ENCODE results near the gene VWCE. TPM values are rescaled to one million over a fixed set of nuclear protein-coding genes. Genes with fewer than 3 reads are reported as not detected.
"Not testable (repeated sequence)": the region's sequence is repeated elsewhere in the genome, so short reads cannot be mapped to it uniquely, and the experiment has no call there.

VWCE gene
- total and polyA plus RNA-seq, 10 of the 15 experiments (the other 5 are each of a cell fraction or from before 2014, with no cell fraction given) = 0.10 to 4.9 (median 2.4) TPM

- FAIRE-seq = peak; percentile 41
- 51% methylated on average over 12 of the region's 12 CpGs for WGBS (ENCODE audit: insufficient coverage, insufficient replicate concordance, low lambda C conversion rate, missing lambda C conversion rate)
These were observed 40.6 kb downstream of the VWCE start for GRCh38 chr11:61254403-61255025.

GRCh38 chr11:61252332-61252731, 42.8 kb downstream of the VWCE start:
- H3K4me2 ChIP-seq (ENCODE audit: control insufficient read depth, insufficient read depth); ATAC-seq; DNase-seq (ENCODE audit: low read depth, low spot score); BruUV-seq (replicated peaks); H3K79me2 ChIP-seq (ENCODE audit: control insufficient read depth, insufficient read depth, low read length); H3K27ac ChIP-seq (ENCODE audit: control insufficient read depth, insufficient read depth); H3K9me3 ChIP-seq (replicated peaks; ENCODE audit: control insufficient read depth, insufficient read depth, low read length); H3K36me3 ChIP-seq (ENCODE audit: control insufficient read depth in 2 of 2, insufficient read depth in 2 of 2, low read length in 1 of 2); H3K4me3 ChIP-seq; H4K20me1 ChIP-seq (ENCODE audit: control insufficient read depth, insufficient read depth); POLR2A ChIA-PET; in situ Hi-C loops (cut with MboI); H2AFZ ChIP-seq (ENCODE audit: control insufficient read depth, low read depth, low read length); H3K27me3 ChIP-seq (replicated peaks in 1 of 2; ENCODE audit: control insufficient read depth in 2 of 2, insufficient read depth in 2 of 2, low read length in 1 of 2); H3K9ac ChIP-seq (ENCODE audit: control insufficient read depth, insufficient read depth, low read length); H3K4me1 ChIP-seq (ENCODE audit: control insufficient read depth, insufficient read depth, low read length); FAIRE-seq: not testable (repeated sequence)
- ChIA-PET RAD21 (ENCODE audit: unreplicated experiment) (interaction anchor here (1.3 to 3.1 kb wide), 5 partner anchors 18 to 140 kb away, joined by 4 to 24 read pairs (median 8); partner anchors contain the start of genes TMEM216 and VWCE), SMC1A (ENCODE audit: uncharacterized antibody, unreplicated experiment) (interaction anchor here (0.6 to 5.2 kb wide), 5 partner anchors 9 to 141 kb away, joined by 3 to 30 read pairs (median 7); no protein-coding TSS in a partner anchor), CTCF (interaction anchor here (1.5 to 5.5 kb wide), 7 partner anchors 10 to 183 kb away, joined by 3 to 48 read pairs (median 7); partner anchors contain the start of genes DDB1, TKFC and VWCE)
- intact Hi-C loops (cut with micrococcal nuclease; ENCODE audit: unreplicated experiment) = loop anchor here (10.0 kb wide), 1 partner anchor 82 kb away; the partner anchor contains the start of genes DDB1 and TKFC
- WGBS (ENCODE audit: insufficient coverage, insufficient replicate concordance, low lambda C conversion rate, missing lambda C conversion rate) = 0% methylated on average over 1 of the region's 1 CpG

More at GRCh38 chr11:61254403-61255025, 40.6 kb downstream of the VWCE start:
- SMC1A ChIA-PET (ENCODE audit: uncharacterized antibody, unreplicated experiment) = interaction anchor here (0.7 to 5.2 kb wide), 7 partner anchors 16 to 139 kb away, joined by 3 to 30 read pairs (median 5); partner anchors contain the start of gene VWCE
- POLR2A ChIA-PET = interaction anchor here (0.8 to 1.0 kb wide), 2 partner anchors 82 to 423 kb away, joined by 3 to 4 read pairs; no protein-coding TSS in a partner anchor
- Histone ChIP-seq H3K27me3 (replicated peaks in 1 of 2; ENCODE audit: control insufficient read depth in 2 of 2, insufficient read depth in 2 of 2, low read length in 1 of 2) (no peaks in the 10 kb centered on the region), H3K4me1 (ENCODE audit: control insufficient read depth, insufficient read depth, low read length) (no peaks in the 10 kb centered on the region), H3K27ac (ENCODE audit: control insufficient read depth, insufficient read depth) (no peak overlapping the region), H2AFZ (ENCODE audit: control insufficient read depth, low read depth, low read length) (no peak overlapping the region), H3K36me3 (ENCODE audit: control insufficient read depth in 2 of 2, insufficient read depth in 2 of 2, low read length in 1 of 2) (no peaks in the 10 kb centered on the region), H4K20me1 (ENCODE audit: control insufficient read depth, insufficient read depth) (no peaks in the 10 kb centered on the region), H3K79me2 (ENCODE audit: control insufficient read depth, insufficient read depth, low read length) (no peaks in the 10 kb centered on the region), H3K9ac (ENCODE audit: control insufficient read depth, insufficient read depth, low read length) (no peak overlapping the region), H3K4me3 (no peak overlapping the region), H3K9me3 (replicated peaks; ENCODE audit: control insufficient read depth, insufficient read depth, low read length) (no peaks in the 10 kb centered on the region), H3K4me2 (ENCODE audit: control insufficient read depth, insufficient read depth) (no peak overlapping the region)
- peak; percentile 25 for DNase-seq (ENCODE audit: low read depth, low spot score)
- TF ChIP-seq CTCF (IDR thresholded peaks at IDR 0.05 in 2 of 3, conservative IDR thresholded peaks at IDR 0.05 in 1 of 3; ENCODE audit: control insufficient read depth in 2 of 3, extremely low read depth in 1 of 3, insufficient read depth in 1 of 3, low read depth in 3 of 3, low read length in 3 of 3) (peak; percentile 93 to 99 (median 96)), YY1 (IDR thresholded peaks at IDR 0.05; ENCODE audit: low read depth, low read length) (0 out of 2 replicates have a peak, but pooled peaks have one; percentile 15), RB1 (IDR thresholded peaks at IDR 0.05; ENCODE audit: borderline replicate concordance) (peak; percentile 23; the same call in 1 of the 2 replicates), SMARCA5 (IDR thresholded peaks at IDR 0.05) (peak; percentile 66; the same call in 1 of the 2 replicates), SREBF2 (IDR thresholded peaks at IDR 0.05; ENCODE audit: low read length) (no peak), SMC3 (IDR thresholded peaks at IDR 0.05; ENCODE audit: borderline replicate concordance, low read length) (peak; percentile 79), TBL1XR1 (IDR thresholded peaks at IDR 0.05; ENCODE audit: low read depth, low read length) (no peak), GABPA (IDR thresholded peaks at IDR 0.05; ENCODE audit: low read depth) (no peak), RAD21 (IDR thresholded peaks at IDR 0.05; ENCODE audit: insufficient read depth, low read depth, low read length) (peak; percentile 84), WRNIP1 (IDR thresholded peaks at IDR 0.05; ENCODE audit: borderline replicate concordance, low read depth, low read length) (0 out of 2 replicates have a peak, but pooled peaks have one; percentile 80)
- in situ Hi-C loops (cut with MboI) = loop anchor here (5.0 kb wide), 1 partner anchor 138 kb away; the partner anchor contains the start of gene TMEM216
- peak; percentile 99 for ATAC-seq
- CTCF ChIA-PET = interaction anchor here (0.6 to 5.5 kb wide), 20 partner anchors 16 to 916 kb away, joined by 3 to 48 read pairs (median 4); partner anchors contain the start of genes DDB1, TKFC, TMEM216 and VWCE
- RAD21 ChIA-PET (ENCODE audit: unreplicated experiment) = interaction anchor here (1.0 to 3.1 kb wide), 5 partner anchors 41 to 423 kb away, joined by 3 to 24 read pairs (median 6); partner anchors contain the start of genes TMEM216 and VWCE
- intact Hi-C loops (cut with micrococcal nuclease; ENCODE audit: unreplicated experiment) = loop anchor here (1.0 to 10.0 kb wide), 2 partner anchors 80 to 131 kb away; partner anchors contain the start of genes DDB1 and TKFC
- no TSS peak for BruUV-seq (replicated peaks)
